GM12864 (cell line): ENCODE measurements around the gene SDS.

Source experiments
- DNase-seq: peaks from one replicate; pipeline ENCODE4 v3.0.0-alpha.2; 2011; ENCODE audit warnings: low read depth
- H3K4me3 ChIP-seq: 2 replicates; pipeline ENCODE4 v1.5.1; 2011; ENCODE audit warnings: mild to moderate bottlenecking, low read depth, low read length, control low read depth
- TF ChIP-seq, protein P1 (sequence below): IDR thresholded peaks from 2 replicates; pipeline ENCODE4 v1.5.1; 2011; ENCODE audit warnings: low read depth, mild to moderate bottlenecking, moderate library complexity, low read length, control low read depth, inconsistent platforms; ENCODE audit errors: missing control alignments

SDS gene

DNA sequence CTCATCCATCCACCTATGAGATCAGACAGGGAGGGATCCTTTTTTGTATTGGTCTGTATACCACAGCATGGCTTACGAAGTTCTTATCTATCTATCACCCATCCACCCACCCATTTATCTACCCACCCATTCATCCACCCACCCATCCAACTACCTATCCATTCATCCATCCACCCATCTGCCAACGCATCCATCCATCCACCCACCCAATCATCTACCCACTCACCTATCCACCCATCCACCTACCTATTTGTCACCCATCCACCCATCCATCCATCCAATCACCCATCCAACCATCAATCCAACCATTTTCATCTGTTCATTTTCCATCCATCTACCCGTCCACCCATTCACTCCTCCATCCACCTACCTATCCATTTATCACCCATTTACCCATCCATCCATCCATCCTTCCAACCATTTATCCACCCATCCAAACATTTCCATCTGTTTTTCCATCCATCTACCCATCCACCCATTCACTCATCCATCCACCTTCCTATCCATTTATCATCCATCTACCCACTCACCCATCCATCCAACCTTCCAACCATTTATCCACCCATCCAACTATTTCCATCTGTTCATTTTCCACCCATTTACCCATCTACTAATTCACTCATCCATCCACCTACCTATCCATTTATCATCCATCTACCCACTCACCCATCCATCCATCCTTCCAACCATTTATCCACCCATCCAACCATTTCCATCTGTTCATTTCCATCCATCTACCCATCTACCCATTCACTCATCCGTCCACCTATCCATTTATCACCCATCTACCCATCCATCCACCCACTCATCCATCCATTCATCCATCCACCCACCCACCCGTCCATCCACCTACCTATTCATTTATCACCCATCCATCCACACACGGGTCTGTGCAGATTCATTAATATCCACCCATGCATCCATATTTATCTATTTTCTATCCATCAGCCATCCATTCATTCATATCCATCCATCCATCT lies 13.3 kb downstream of the SDS start:
- no peak overlapping the region for H3K4me3 ChIP-seq
- TF ChIP-seq, protein P1, sequence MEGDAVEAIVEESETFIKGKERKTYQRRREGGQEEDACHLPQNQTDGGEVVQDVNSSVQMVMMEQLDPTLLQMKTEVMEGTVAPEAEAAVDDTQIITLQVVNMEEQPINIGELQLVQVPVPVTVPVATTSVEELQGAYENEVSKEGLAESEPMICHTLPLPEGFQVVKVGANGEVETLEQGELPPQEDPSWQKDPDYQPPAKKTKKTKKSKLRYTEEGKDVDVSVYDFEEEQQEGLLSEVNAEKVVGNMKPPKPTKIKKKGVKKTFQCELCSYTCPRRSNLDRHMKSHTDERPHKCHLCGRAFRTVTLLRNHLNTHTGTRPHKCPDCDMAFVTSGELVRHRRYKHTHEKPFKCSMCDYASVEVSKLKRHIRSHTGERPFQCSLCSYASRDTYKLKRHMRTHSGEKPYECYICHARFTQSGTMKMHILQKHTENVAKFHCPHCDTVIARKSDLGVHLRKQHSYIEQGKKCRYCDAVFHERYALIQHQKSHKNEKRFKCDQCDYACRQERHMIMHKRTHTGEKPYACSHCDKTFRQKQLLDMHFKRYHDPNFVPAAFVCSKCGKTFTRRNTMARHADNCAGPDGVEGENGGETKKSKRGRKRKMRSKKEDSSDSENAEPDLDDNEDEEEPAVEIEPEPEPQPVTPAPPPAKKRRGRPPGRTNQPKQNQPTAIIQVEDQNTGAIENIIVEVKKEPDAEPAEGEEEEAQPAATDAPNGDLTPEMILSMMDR: no peak
- no peak for DNase-seq

DNA sequence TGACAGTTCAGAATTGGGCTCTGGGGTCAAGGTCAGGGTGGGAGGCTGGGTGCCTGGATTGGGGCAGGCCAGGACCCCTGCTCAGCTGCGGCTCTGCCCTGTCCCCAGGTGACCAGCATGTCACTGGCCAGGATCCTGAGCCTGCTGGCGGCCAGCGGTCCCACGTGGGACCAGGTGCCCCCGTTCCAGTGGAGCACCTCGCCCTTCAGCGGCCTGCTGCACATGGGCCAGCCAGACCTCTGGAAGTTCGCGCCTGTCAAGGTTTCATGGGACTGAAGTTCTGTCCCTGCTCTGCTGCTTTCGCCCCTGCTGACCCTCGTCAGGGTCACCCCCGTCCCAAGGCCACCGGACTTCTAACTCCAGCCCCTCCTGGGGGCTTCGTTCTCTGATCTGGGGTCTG lies 15.3 kb downstream of the SDS start:
- H3K4me3 ChIP-seq: no peak overlapping the region
- DNase-seq: no peak
- TF ChIP-seq, protein P1: no peak

DNA sequence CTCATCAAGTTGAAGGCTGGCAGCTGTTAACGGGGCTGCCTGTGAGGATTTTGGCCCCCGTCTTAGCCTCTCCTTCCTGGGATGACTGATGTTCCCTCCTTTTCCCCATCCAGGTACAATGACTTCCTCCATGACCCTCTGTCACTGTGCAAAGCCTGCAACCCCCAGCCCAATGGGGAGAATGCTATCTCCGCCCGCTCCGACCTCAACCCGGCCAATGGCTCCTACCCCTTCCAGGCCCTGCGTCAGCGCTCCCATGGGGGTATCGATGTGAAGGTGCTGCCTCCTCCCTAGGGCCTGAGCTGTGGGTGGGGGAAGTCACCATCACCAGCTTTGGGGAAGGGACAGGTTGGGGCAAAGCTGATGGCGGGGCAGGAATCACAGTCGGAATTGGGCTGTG lies 16.1 kb downstream of the SDS start:
- no peak overlapping the region for H3K4me3 ChIP-seq
- TF ChIP-seq, protein P1: no peak
- no peak for DNase-seq

DNA sequence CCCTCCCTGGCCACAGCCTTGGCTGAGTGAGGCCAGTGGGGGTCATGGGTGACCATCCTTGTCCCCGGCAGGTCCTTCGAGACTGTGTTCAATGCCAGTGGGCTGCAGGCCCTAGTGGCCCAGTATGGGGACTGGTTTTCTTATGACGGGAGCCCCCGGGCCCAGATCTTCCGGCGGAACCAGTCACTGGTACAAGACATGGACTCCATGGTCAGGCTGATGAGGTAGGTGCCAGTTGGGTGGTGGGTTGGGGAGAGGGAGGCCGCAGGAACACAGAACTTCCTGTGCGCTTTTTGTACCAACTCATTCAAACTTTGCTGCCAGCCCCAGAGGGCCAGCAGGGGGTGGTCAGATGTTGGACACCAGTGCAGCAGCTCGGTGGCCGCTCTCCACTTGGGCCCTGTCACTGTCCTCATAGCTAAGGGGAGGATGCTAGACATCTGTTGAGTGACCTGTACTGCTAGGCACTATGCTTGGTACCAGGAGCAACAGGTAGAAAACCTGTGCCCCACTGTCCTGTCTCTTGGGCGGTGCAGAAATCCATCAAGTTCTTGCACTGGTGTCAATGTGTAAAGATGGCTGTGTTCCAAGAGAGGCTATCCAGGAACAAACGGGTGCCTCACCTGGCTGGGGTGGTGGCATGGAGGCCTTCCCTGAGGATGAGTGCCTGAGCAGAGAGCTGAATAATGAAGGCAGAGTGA lies 16.7 kb downstream of the SDS start:
- no peak for DNase-seq
- TF ChIP-seq, protein P1: no peak
- H3K4me3 ChIP-seq: no peak overlapping the region

DNA sequence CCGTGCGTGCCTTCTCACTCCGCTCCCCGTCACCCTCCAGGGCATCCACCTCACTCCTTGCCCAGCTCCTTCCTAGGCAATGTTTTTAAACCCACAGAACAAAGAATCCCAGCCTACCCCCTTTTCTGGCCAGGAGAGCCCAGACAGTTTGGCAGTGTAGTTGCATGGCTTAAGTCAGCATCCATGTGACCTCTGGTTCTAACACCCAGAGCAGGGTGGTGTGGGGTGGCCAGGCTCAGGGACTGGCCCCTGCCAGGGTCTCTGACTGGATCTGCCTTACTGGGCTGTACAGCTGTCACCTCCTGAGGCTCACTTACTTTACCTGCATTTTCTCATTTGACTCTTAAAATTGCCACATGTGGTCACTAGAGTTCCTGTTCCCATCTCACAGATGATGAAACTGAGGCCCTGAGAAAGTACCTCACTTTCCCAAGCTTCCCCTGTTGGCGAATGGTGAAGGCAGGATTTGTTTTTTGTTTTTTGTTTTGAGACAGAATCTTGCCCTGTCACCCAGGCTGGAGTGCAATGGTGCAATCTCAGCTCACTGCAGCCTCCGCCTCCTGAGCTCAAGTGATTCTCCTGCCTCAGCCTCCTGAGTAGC lies 18.3 kb downstream of the SDS start:
- TF ChIP-seq, protein P1: no peak
- DNase-seq: no peak
- H3K4me3 ChIP-seq: no peak overlapping the region

DNA sequence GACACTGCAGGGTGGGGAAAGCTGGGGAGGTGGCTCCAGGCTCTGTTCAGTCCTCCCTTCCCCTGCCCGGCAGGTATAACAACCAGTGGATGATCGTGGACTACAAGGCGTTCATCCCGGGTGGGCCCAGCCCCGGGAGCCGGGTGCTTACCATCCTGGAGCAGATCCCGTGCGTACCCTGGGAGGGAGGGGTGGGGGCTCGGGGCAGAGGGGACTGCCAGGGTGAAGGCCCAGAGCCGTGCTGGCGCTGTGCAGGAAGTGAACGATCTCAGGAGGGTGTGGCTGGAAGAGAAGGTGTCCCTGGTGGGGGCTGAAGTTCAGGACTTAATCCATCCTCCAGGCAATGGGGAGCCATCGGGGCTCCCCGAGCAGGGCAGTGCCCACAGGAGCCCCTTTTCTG lies 18.9 kb downstream of the SDS start:
- TF ChIP-seq, protein P1: no peak
- no peak overlapping the region for H3K4me3 ChIP-seq
- no peak for DNase-seq
